Aorta (tissue), 5 donors: ENCODE data around the gene DYSF. TPM values are rescaled to one million over a fixed set of nuclear protein-coding genes. Genes with fewer than 3 reads are reported as not detected.
A peak's percentile ranks its signal among the peaks of the same experiment; 100 is the strongest.

Experiments
- ATAC-seq: fragments of 200-7000 bp; cut with Tn5 transposase; one replicate; pipeline ENCODE4 v1.9.1; 2022; ENCODE audit warnings: moderate library complexity; ENCODE audit not compliant: low FRiP score
- DNase-seq, 2 donors: peaks; one replicate each; pipeline ENCODE4 v3.0.0-alpha.2; 2020
- H3K27ac ChIP-seq, 2 donors: one replicate each; pipeline ENCODE4 v1.5.1; 2013; ENCODE audit warnings: low read length in 2 of 2, mild to moderate bottlenecking in 2 of 2, moderate library complexity in 2 of 2, control low read depth in 1 of 2, inconsistent platforms in 1 of 2, low read depth in 1 of 2
- H3K27me3 ChIP-seq, 2 donors: one replicate each; pipeline ENCODE4 v1.6.1; 2013; ENCODE audit warnings: control low read depth in 1 of 2, low read length in 1 of 2, mild to moderate bottlenecking in 1 of 2, moderate library complexity in 1 of 2; ENCODE audit not compliant: insufficient read depth in 2 of 2, control insufficient read depth in 1 of 2
- H3K36me3 ChIP-seq, 2 donors: one replicate each; pipeline ENCODE4 v1.6.1; 2013; ENCODE audit warnings: control low read depth in 1 of 2, low read length in 1 of 2, mild to moderate bottlenecking in 1 of 2; ENCODE audit not compliant: insufficient read depth in 2 of 2, control insufficient read depth in 1 of 2
- H3K4me1 ChIP-seq, 2 donors: one replicate each; pipeline ENCODE4 v1.6.1; 2013; ENCODE audit warnings: low read length in 2 of 2, control low read depth in 1 of 2, mild to moderate bottlenecking in 1 of 2, moderate library complexity in 1 of 2; ENCODE audit not compliant: insufficient read depth in 2 of 2, control insufficient read depth in 1 of 2
- H3K4me3 ChIP-seq, 2 donors: one replicate each; pipeline ENCODE4 v1.5.1; 2013; ENCODE audit warnings: low read length in 2 of 2, control low read depth in 1 of 2, mild to moderate bottlenecking in 1 of 2
- H3K9me3 ChIP-seq: one replicate; pipeline ENCODE4 v1.6.1; 2013; ENCODE audit warnings: mild to moderate bottlenecking, low read length; ENCODE audit not compliant: control insufficient read depth
- WGBS, 2 donors: extraction: QIAGEN DNeasy Blood & Tissue Kit; methylation state at CpG; one replicate each; pipeline ENCODE4 v1.1.7; 2013; 5-methylcytosine and 5-hydroxymethylcytosine counted together
- intact Hi-C, 2 donors: fragments of 100-400 bp; cut with DNase I; formaldehyde crosslinking; loops; one replicate each; pipeline versions ENCODE4 v1.14.2 to v1.15.0; 2022
- polyA plus RNA-seq, 2 donors: library from polyadenylated mRNA; stranded (reverse); fragments of 200-250 nt; gene quantifications; one replicate each; pipeline ENCODE4 v1.2.3, GENCODE V29; 2013
- total RNA-seq, 2 donors: library from RNA; stranded (reverse); fragmentation: NEBNext Ultra II Directional; extraction: Animal tissue kit (Norgen Biotek cat#: 25700); gene quantifications; one replicate each; pipeline ENCODE4 v1.2.1, GENCODE V29; 2021
- donor health status: healthy with polysubstance abuse.
- donor health status: Bipolar disorder and iron deficiency.
- donor health status: DM: no; HTN: no; CAD: no.
- donor health status: DM: no; HTN: no; CAD: no.
- donor health status: DM: yes; HTN: yes; CAD: no.

DYSF gene
- total and polyA plus RNA-seq, 4 donors = 3.1 to 28.8 (median 17.5) TPM

GRCh38 chr2:71700658-71701397 lies 247.5 kb downstream of the DYSF start:
- intact Hi-C loops = loop anchor here (5.0 kb wide), 4 partner anchors 41 to 84 kb away; no protein-coding TSS in a partner anchor
- H3K27me3 ChIP-seq = no peaks in the 10 kb centered on the region
- no peaks in the 10 kb centered on the region for H3K36me3 ChIP-seq
- peak overlapping the region in 1 of 2 donors; percentile 69 for H3K27ac ChIP-seq
- DNase-seq (peak; percentile 84 to 93), ATAC-seq (peak; percentile 85)
- H3K4me1 ChIP-seq = no peaks in the 10 kb centered on the region
- 14 to 21% methylated on average over 20 to 21 of the region's 21 CpGs for WGBS, 2 donors
- H3K4me3 ChIP-seq = no peak overlapping the region
- H3K9me3 ChIP-seq = no peaks in the 10 kb centered on the region

GRCh38 chr2:71702071-71702970 lies 249.0 kb downstream of the DYSF start:
- no peak overlapping the region for H3K27ac ChIP-seq
- no peaks in the 10 kb centered on the region for H3K36me3 ChIP-seq
- 82 to 88% methylated on average over 14 to 15 of the region's 15 CpGs for WGBS, 2 donors
- H3K4me1 ChIP-seq = no peaks in the 10 kb centered on the region
- H3K4me3 ChIP-seq = no peak overlapping the region
- DNase-seq (peak in 1 of 2 donors; percentile 71), ATAC-seq (no peak)
- H3K9me3 ChIP-seq = no peaks in the 10 kb centered on the region
- intact Hi-C loops = loop anchor here (5.0 kb wide), 4 partner anchors 40 to 85 kb away; no protein-coding TSS in a partner anchor
- H3K27me3 ChIP-seq = no peaks in the 10 kb centered on the region

- no peak for ATAC-seq
- intact Hi-C loops = loop anchor here (5.0 kb wide), 4 partner anchors 39 to 86 kb away; no protein-coding TSS in a partner anchor
- H3K27ac ChIP-seq = no peak overlapping the region
- no peak overlapping the region for H3K4me3 ChIP-seq
- no peaks in the 10 kb centered on the region for H3K27me3 ChIP-seq
- peak in 1 of 2 donors; percentile 45 for DNase-seq
- no peaks in the 10 kb centered on the region for H3K36me3 ChIP-seq
- H3K4me1 ChIP-seq = no peaks in the 10 kb centered on the region
- H3K9me3 ChIP-seq = no peaks in the 10 kb centered on the region
- whole genome bisulfite sequencing, 2 donors = 58 to 59% methylated on average over 13 of the region's 13 CpGs
These were observed 249.9 kb downstream of the DYSF start for GRCh38 chr2:71702971-71703898.

- ATAC-seq = no peak
- 80% methylated on average over 9 of the region's 9 CpGs for WGBS, 2 donors
- DNase-seq = peak in 1 of 2 donors; percentile 39
- H3K4me3 ChIP-seq = no peak overlapping the region
- H3K9me3 ChIP-seq = no peaks in the 10 kb centered on the region
- no peaks in the 10 kb centered on the region for H3K4me1 ChIP-seq
- H3K27ac ChIP-seq = no peak overlapping the region
- no peaks in the 10 kb centered on the region for H3K36me3 ChIP-seq
- no peaks in the 10 kb centered on the region for H3K27me3 ChIP-seq
- intact Hi-C loops = loop anchor here (5.0 kb wide), 4 partner anchors 38 to 87 kb away; no protein-coding TSS in a partner anchor
These were observed 250.8 kb downstream of the DYSF start for GRCh38 chr2:71704131-71704561.

DNA sequence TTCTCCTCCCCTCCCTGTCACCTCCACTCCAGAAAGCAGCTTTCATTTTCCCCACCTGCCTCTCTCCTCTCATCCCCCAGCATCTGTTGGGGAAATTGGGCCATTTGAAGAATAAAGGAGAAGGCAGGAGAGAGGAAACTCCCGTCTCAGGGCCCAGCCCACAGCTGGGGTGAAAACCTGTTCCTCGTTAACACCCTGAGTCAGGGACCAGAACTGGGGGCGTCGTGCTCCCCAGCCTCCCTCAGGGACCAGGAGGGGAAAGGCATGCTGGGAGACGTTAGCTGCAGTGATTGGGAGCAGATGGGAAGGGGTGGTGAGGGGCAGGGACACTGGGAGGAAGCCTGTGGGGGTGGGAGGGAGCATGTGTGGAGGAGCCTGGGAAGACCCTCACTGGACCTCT lies 251.3 kb downstream of the DYSF start:
- Histone ChIP-seq H3K27me3 (no peaks in the 10 kb centered on the region), H3K9me3 (no peaks in the 10 kb centered on the region), H3K4me1 (no peaks in the 10 kb centered on the region), H3K27ac (no peak overlapping the region), H3K4me3 (no peak overlapping the region), H3K36me3 (no peaks in the 10 kb centered on the region)
- DNase-seq (peak in 1 of 2 donors; percentile 24), ATAC-seq (no peak)
- intact Hi-C loops = loop anchor here (5.0 kb wide), 4 partner anchors 38 to 87 kb away; no protein-coding TSS in a partner anchor
- WGBS, 2 donors = 76 to 79% methylated on average over 5 of the region's 5 CpGs

- WGBS, 2 donors = 84 to 87% methylated on average over 19 of the region's 19 CpGs
- peak in 1 of 2 donors; percentile 62 for DNase-seq
- H3K4me3 ChIP-seq = no peak overlapping the region
- no peak overlapping the region for H3K27ac ChIP-seq
- intact Hi-C loops = no loop called here
- H3K9me3 ChIP-seq = no peaks in the 10 kb centered on the region
- H3K27me3 ChIP-seq = no peaks in the 10 kb centered on the region
- no peaks in the 10 kb centered on the region for H3K36me3 ChIP-seq
- no peaks in the 10 kb centered on the region for H3K4me1 ChIP-seq
- no peak for ATAC-seq
These were observed 252.0 kb downstream of the DYSF start for GRCh38 chr2:71705171-71705960.

- DNase-seq = peak in 1 of 2 donors; percentile 35
- Histone ChIP-seq H3K4me3 (no peak overlapping the region), H3K4me1 (peaks cover 0 to 4% of the 10 kb centered on the region in 2 donors), H3K27ac (no peak overlapping the region), H3K9me3 (no peaks in the 10 kb centered on the region), H3K36me3 (no peaks in the 10 kb centered on the region), H3K27me3 (no peaks in the 10 kb centered on the region)
- intact Hi-C loops = no loop called here
- ATAC-seq = no peak
- 93 to 94% methylated on average over 4 of the region's 4 CpGs for WGBS, 2 donors
These were observed 252.8 kb downstream of the DYSF start for GRCh38 chr2:71706121-71706520.
